Measurements from ENCODE around the gene TRPC1. TPM values are rescaled to one million over a fixed set of nuclear protein-coding genes. Genes with fewer than 3 reads are reported as not detected.

Gene TRPC1
- total and polyA plus RNA-seq, 7 donors: 0.41 to 2.1 (median 0.78) TPM

GRCh38 chr3:142754494-142754893 is 30.7 kb downstream of the TRPC1 start:
- WGBS, 3 donors: 92 to 96% (median 94%) methylated on average over 1 of the region's 1 CpG
- H3K4me3 ChIP-seq: no peak overlapping the region

GRCh38 chr3:142768338-142768737 is 44.5 kb downstream of the TRPC1 start:
- DNase-seq (no peak), ATAC-seq (no peak)
- H3K36me3 ChIP-seq (ENCODE audit: insufficient read depth in 1 of 2, low read depth in 1 of 2): no peaks in the 10 kb centered on the region
- H3K27me3 ChIP-seq (ENCODE audit: insufficient read depth in 3 of 3, low read length in 2 of 3): no peaks in the 10 kb centered on the region
- H3K4me1 ChIP-seq: no peaks in the 10 kb centered on the region
- no peak for TF ChIP-seq CTCF (IDR thresholded peaks at IDR 0.05)
- intact Hi-C loops (cut with DNase I): no loop called here
- no peak overlapping the region for H3K27ac ChIP-seq
- no peak overlapping the region for H3K4me3 ChIP-seq
- peaks cover 10% of the 10 kb centered on the region for H3K9me3 ChIP-seq

More at GRCh38 chr3:142754494-142754893, 30.7 kb downstream of the TRPC1 start:
- no peak overlapping the region for H3K27ac ChIP-seq
- H3K27me3 ChIP-seq (ENCODE audit: insufficient read depth in 3 of 3, low read length in 2 of 3): no peaks in the 10 kb centered on the region
- no peaks in the 10 kb centered on the region for H3K9me3 ChIP-seq
- no peaks in the 10 kb centered on the region for H3K4me1 ChIP-seq
- no peak for ATAC-seq
- intact Hi-C loops (cut with DNase I): no loop called here
- no peak for DNase-seq
- H3K36me3 ChIP-seq (ENCODE audit: insufficient read depth in 1 of 2, low read depth in 1 of 2): no peaks in the 10 kb centered on the region
- no peak for TF ChIP-seq CTCF (IDR thresholded peaks at IDR 0.05)

- H3K4me1 ChIP-seq: no peaks in the 10 kb centered on the region
- intact Hi-C loops (cut with DNase I): no loop called here
- DNase-seq (no peak), ATAC-seq (no peak)
- no peak overlapping the region for H3K4me3 ChIP-seq
- H3K27me3 ChIP-seq (ENCODE audit: insufficient read depth in 3 of 3, low read length in 2 of 3): no peaks in the 10 kb centered on the region
- no peaks in the 10 kb centered on the region for H3K36me3 ChIP-seq (ENCODE audit: insufficient read depth in 1 of 2, low read depth in 1 of 2)
- H3K27ac ChIP-seq: no peak overlapping the region
- no peaks in the 10 kb centered on the region for H3K9me3 ChIP-seq
- TF ChIP-seq CTCF (IDR thresholded peaks at IDR 0.05): no peak
Measured at GRCh38 chr3:142777927-142778326, 54.1 kb downstream of the TRPC1 start.

GRCh38 chr3:142778541-142778940 is 54.7 kb downstream of the TRPC1 start:
- Histone ChIP-seq H3K9me3 (no peaks in the 10 kb centered on the region), H3K27me3 (ENCODE audit: insufficient read depth in 3 of 3, low read length in 2 of 3) (no peaks in the 10 kb centered on the region), H3K4me1 (no peaks in the 10 kb centered on the region), H3K36me3 (ENCODE audit: insufficient read depth in 1 of 2, low read depth in 1 of 2) (no peaks in the 10 kb centered on the region), H3K27ac (no peak overlapping the region), H3K4me3 (no peak overlapping the region)
- no peak for TF ChIP-seq CTCF (IDR thresholded peaks at IDR 0.05)
- DNase-seq: no peak
- ATAC-seq: no peak
- intact Hi-C loops (cut with DNase I): no loop called here
- WGBS, 3 donors: 72 to 82% (median 76%) methylated on average over 2 of the region's 2 CpGs

GRCh38 chr3:142779591-142779990 is 55.8 kb downstream of the TRPC1 start:
- ATAC-seq: no peak
- Histone ChIP-seq H3K4me3 (no peak overlapping the region), H3K27ac (no peak overlapping the region), H3K27me3 (ENCODE audit: insufficient read depth in 3 of 3, low read length in 2 of 3) (no peaks in the 10 kb centered on the region), H3K4me1 (no peaks in the 10 kb centered on the region), H3K36me3 (ENCODE audit: insufficient read depth in 1 of 2, low read depth in 1 of 2) (no peaks in the 10 kb centered on the region), H3K9me3 (no peaks in the 10 kb centered on the region)
- no peak for DNase-seq
- no peak for TF ChIP-seq CTCF (IDR thresholded peaks at IDR 0.05)
- intact Hi-C loops (cut with DNase I): no loop called here

All from psoas muscle (tissue), 8 donors.